Activated T-cell treated with anti-CD3 and anti-CD28 coated beads for 24 hours (primary cell): ENCODE measurements around the gene PGM5.

Experiments
- DNase-seq: peaks from one replicate; pipeline ENCODE4 v3.0.0-alpha.2; 2020; ENCODE audit warnings: low read depth

The PGM5 gene

DNA sequence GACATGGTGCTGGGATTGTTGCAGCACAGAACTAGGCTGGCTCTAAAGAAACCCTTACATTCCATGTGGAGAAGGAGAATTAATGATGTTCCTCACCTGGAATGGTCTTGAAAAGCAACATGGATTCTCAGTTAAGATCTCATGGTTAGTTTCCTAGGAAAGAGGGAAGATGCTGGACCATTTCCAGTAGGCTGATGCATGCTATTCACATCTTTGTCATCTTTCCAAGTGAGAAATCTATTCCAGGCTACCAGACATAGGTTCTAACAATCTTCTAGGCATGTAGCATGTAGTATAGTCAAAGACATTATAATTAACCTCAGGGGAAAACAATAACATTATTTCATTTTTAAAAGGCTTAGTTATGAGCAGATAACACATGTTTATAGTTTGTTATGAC lies 139.9 kb downstream of the PGM5 start:
- DNase-seq = no peak

DNA sequence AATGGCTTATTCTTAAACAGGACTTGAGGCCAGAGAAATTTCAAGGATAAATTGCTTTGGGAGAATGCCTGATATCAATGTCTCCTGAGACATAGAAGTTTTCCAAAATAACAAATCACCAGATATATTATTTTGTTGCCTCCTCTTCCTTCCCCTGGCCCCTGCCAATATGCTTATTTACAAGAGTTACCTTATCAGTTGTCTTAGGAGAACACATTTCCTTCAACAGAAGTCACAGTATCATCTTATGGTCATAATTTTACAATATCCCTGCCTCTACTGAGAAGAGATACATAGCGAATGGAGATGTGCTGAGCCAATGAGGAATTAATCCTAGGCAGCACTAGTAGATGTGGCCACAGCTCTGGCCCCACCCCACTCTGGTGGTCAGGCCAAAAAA lies 141.2 kb downstream of the PGM5 start:
- no peak for DNase-seq

DNA sequence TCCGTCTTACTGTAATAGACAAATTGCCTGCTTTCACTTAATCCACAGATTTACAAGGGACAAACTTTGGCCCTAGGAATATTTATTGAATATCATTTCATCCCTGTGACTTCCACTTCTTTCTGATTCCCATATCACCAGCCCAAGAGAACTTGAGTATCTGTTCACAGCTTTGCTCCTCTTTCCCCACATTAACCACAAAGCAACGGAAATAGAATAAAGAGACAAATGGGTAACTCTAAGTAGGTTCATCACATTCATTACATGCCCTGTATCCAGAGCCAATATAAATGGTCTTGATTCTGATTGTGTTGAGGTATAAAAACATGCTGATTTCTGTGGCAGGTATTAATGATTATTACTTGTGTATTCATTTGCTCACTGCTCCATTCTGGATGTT lies 142.4 kb downstream of the PGM5 start:
- DNase-seq = no peak

DNA sequence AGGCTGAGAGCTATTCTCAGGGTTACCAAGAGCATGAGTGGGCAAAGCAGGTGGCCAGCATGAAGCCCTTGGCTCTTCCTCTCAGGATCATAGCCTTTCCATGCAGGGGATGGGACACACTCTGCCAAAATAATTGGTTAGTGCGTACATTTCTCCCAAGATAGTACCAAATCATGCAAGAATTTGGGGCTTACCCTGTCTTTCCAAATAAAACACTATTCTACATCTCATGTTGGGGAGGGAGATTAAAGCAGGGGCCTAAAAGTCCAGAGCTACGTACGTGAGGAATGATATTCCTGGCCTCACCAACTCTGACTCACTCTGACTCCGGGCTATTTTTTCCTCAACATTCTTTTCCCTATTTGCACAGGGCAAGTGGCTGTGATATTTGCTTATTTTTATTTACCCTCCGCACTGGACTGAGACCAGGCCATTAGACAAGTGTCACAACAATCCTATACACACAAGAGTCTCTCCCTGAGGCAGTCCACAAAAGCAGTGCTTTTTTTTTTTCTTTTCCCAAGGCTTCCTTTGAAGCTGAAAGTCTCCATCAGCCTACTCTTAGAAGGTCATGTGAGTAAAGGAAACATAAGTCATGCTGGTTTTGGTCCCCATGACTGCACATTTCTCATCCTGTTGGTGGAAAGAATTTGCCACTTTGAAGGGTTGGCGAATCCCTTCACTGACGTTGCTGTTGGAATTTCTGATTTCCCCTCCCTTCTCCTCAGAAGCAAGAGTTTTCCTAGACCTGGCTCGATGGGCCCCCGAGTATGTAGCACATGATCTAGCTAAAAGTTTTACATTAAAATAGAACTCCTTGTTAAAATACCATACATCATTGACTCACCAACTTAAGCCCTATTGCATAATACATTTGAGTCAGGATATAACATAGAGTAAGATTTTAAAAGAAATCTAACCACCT lies 144.3 kb downstream of the PGM5 start:
- no peak for DNase-seq

DNA sequence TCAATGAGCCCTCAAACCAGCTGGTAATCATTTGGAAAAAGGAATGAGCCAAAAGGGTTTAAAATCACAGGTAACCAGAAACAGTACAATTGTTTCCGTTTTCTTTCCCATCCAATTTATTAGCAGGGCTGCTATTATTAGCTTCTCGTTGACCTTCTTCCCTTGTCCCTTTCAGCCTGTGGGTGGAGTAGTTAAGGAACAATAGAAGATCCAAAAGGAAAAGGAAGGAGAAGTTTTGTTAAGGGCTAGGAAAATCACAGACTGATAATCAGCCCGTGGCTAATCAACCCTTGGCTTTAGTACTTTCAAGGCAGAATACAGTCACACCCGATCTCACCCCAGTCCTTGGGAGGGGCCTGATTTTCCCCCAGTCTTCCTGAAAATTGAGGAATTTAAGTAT lies 145.9 kb downstream of the PGM5 start:
- no peak for DNase-seq

DNA sequence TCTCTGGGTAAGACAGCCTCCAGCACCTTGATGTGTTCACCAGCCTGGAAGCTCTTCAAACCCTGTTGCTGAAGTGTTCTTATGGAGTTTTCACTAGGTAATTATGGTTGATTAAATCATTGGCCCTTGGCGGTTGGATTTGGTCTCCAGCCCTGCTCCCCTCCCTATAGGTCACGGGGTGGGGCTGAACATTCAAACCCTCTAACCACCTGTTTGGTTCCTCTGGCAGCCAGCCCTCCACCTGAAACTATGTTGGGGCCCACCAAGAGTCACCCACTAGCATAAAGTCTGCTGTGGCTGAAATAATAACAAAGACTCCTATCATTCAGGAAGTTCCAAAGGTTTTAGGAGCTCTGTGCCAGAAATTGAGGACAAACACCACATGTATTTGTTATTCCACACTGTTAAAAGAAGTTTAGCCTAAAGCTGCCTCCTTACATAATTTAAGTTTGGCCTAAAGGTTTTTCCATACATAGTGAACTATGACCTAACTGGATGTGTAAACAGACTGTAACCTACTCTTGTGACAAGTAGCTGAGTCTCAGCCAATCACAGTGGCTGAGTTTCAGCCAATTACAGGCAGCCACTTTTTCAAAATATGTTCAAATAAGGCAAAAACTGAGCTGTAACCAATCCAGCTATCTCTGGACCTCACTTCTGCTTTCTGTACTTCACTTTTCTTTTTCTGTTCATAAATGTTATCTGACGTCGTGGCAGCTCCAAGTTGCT lies 149.4 kb downstream of the PGM5 start:
- DNase-seq = no peak

DNA sequence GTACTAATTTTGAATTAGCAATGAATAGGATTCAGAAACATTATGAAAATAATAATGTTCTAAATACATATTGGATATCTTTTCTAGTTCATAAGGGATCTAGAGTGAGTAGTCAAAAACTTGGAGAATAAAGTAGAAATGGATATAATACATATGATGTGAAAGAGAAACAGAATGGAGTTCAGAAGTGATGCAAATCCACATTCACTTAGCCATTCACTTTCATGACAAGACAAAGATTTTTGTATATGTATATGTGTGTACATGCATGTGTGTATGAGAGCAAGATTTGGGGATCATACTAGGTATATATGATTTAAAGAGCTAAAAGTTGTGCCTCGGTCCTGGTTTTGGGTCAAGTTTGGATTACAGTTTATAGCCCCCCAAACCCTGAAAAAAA lies 150.1 kb downstream of the PGM5 start:
- DNase-seq = no peak

DNA sequence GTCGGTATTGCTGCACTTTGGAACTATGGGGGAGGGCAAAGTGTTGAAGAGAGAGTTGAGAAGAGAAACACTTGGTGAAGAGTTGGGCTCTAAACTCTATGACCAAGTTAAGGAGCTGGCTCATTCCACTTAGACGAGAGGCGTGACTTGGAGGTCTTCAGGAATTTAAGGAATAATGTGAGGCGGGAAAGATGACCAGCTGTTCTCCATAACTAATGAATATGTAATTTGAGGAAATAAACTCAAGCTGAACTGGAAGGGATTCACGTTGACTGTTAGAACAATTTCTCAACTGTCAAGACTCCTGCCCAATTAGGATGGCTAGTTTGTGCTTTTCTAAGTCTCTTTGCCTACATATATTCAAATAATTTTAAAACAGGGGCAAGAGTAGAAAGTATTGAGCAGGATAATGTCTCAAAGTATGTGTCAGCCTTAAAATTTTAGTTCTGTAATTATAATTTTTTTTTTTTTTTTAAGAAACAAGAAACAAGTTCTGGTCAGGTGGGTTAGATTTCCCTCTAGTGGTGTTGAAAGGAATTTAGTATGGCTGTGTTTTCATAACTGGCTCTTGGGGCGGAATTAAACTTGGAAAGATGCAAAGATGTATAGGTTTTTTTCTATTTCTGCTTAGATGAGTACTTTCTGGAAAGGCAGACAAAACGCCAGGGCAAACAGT lies 150.9 kb downstream of the PGM5 start:
- DNase-seq = no peak

DNA sequence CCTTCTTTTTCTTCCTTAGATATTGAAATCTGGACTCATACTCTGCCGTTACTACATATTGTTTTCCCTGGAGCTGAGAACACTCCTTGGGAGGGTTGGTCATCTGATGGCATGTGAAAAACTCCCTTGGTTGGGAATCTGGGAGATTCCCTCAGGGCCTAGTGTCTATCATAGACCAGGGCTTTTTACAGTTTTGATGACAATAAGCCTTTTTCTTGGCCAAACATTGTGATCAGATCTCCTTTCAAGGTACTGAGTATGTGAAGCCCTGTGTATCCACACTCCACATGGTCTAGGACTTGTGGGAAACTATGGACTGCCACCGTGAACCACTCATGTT lies 151.4 kb downstream of the PGM5 start:
- no peak for DNase-seq

DNA sequence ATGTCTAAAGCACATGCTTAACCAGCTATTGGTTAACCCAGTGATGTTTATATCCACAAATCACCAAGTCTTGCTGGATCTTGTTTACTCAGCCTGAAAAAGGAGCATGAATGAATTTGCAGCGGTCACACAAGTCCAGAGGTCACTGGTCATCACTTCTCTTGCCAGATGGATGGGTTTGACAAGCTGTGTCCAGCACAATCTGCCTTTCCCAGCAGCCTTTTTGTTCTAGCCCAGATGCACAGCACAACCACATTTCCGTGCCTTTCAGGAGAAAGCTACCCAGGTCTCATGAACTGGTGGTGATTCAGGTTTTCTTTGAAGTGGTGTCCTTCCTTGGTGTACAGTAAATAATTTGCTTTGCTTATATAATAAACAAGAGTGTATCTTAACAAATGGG lies 152.1 kb downstream of the PGM5 start:
- no peak for DNase-seq

DNA sequence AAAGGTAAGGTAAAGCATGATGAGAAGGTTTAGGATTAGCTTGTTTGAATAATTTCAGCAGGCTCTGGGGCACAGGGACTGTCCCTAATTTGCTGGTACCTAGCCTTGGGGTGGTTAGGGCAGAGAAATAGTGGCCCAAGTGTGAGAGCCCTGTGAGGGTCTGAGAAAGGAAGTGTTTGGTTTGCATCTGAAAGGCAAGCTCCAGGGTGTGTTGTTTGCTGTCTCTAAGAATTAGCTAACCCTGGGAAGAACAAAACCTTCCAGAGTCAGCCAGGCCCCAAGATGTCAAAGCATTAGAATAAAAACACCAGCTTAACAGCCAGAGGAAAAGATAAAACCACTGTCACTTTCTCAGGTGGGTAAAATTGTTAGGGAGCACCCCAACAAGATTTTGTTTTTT lies 153.3 kb downstream of the PGM5 start:
- no peak for DNase-seq

DNA sequence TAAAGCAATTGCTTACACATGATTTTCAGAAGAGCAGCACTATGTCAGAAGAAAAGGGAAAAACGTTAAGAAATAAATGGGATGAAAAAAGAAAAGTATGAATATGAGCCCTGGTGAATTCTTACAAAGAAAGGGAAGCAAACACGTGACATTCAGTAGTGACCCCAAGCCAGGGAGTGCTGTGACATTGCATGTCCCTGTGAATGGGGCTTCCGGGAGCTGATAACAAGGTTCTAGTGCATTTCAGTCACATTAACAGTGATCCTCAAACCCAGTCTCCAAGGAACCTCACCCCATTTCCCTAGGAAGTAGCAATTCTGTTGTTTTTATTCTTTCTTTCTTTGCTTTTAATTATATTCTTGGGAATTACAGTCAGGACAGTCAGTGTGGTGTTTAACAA lies 157.0 kb downstream of the PGM5 start:
- DNase-seq = no peak

DNA sequence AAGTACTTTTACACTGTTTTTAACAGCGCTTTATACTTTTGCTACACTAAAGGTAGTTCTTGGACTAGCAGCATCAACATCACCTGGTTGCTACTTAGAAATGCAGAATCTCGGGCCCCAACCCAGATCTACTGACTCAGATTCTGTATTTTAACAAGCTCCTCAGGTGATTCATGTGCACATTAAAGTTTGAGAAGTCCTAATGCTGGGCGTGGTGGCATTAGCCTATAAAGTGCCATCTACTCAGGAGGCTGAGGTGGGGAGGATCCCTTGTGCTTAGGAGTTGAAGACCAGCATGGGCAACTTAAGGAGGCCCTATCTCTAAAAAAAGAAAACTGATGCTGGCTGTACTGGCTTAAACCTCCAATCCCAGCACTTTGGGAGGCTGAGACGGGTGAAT lies 157.6 kb downstream of the PGM5 start:
- no peak for DNase-seq

DNA sequence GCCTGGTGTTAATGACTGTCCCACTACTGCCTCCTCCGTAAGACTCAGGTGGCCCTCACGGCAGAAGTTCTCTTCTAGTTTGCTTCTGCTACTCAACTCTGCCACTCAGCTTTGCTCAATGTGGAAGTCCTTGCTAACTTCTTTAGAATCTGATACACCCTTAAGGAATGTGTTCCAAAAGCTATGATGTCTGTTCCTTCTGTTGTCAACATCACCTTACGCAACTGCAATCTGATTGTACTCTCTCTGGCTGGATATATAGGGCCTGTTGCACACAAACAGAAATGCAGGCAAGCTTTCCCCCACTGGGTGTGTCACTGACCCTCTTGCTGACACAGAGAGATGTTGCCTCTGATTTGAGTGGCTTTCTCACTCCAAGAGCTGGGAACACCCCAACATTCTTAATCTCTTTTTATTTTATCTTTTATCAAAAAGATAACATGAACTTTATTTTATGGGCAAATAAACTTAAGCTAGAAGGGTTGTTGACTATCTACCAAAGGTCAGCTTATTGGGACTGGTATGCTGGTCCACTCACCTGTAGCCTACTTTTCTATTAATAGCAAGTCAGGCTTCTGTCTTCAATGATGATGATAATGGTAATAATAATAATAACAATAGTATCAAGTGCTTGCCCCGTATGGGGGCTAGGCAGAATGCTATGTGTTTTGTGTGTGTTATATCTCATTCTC lies 159.1 kb downstream of the PGM5 start:
- DNase-seq = no peak

DNA sequence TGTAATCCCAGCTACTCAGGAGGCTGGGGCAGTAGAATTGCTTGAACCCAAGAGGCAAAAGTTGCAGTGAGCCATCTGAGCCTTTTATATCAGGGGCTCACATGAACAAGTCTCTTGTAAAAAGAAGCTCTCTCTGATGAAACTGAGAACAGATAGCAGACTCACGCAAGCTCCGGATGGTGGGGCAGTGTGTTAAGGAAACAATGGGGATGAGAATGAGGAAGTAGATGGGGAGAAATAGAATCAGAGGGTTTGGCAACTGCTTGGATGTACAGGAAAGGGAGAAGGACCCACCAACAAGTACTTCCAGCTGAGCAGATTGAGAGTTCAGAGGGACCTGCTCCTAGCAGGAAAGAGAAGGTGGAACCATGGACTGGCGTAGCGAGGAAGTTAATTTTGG lies 165.7 kb downstream of the PGM5 start:
- DNase-seq = no peak

DNA sequence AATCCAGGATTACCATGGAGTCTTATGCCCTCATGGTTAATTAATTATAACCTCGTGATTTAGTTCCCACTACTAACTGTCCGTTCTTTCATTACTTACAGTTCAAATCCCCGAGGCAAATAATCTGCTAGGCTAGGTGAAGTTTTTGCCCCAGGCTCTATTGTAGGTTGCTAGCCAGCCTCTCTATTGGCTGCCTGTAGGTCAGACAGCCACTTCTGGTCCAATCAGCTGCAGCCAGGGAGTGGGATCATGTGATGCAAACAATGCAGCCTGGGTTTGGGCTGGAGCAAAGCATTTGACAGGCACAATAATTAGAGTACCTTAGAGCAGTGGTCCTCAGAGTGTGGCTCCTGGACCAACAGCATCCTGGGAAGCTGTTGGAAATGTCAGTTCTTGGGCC lies 166.5 kb downstream of the PGM5 start:
- no peak for DNase-seq

DNA sequence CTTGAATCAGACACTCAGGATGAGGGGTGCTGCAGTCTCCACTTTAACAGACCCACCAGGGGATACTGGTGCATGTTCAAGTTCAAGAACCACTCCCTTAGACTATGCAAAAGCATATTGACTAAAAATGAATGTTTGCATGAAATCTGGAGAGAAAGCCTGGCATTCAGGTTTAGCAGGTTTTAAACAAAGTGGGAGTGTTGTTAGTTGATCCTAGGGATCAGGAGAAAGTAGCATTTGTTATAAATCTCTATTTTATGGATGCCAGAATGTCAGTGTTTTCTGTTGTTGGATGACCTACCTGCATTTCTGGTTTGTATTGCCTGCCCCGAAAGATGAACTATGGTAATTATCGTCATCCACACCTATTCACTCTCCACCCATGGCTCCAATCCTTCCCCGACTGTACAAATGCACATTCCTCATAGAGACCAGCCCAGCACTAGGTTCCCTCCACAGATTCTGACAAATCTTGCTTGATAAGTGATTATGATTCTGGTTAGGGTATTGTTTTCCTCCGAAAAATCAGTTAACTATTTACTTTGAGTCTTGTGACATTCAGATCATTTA lies 167.0 kb downstream of the PGM5 start:
- no peak for DNase-seq

DNA sequence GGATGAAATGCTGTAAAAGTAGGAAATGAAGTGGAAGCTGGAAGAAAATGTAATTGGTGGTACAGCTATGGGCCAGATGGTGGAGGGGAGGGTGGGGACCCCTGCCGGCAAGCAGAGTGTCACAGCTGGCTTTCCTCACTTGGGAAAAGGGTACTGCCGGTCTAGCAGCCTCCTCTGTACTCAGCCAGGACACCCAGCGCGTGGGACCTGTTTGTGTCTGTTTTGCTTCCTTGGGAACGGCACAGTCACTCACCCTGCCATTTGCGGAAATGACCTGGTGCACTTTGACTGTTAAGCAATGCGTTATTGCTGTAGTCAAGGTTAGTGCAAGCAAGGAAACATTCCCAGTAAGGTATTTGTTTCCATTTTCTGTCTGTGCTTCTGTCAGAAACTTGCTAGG lies 174.2 kb downstream of the PGM5 start:
- no peak for DNase-seq

DNA sequence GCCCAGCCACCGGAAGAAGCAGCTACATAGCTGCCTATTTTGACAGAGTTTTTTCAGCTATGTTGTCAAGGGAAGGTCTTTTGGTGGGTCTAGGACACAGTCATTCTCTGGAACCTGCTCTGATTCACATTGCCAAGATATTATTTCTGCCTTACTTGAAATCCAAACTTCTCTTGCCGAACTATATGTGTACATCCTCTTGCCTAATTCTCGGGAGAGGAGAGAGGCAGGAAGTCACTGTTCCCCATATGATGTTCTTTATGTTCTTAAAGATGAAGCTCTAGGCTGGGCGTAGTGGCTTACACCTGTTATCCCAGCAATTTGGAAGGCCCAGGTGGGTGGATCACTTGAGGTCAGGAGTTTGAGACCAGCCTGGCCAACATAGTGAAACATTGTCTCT lies 175.7 kb downstream of the PGM5 start:
- DNase-seq = no peak

DNA sequence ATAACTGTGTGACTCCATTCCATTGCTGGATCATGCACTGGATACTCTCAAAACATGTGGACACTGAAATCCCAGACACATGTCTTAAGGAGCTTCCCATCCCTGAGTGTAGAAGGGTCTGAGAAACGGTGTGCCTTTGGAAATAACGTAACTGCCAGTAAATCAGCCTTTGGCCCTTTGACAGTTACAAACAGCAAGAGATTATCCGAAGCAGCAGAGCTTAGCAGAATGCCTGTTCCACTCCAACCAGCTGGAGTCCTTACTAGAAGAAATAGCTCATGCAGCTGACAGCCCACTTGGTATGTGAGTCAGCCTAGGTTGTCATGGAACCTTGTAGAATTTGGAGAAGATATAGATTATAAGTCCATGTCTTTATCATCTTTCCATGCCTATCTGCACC lies 177.3 kb downstream of the PGM5 start:
- no peak for DNase-seq

DNA sequence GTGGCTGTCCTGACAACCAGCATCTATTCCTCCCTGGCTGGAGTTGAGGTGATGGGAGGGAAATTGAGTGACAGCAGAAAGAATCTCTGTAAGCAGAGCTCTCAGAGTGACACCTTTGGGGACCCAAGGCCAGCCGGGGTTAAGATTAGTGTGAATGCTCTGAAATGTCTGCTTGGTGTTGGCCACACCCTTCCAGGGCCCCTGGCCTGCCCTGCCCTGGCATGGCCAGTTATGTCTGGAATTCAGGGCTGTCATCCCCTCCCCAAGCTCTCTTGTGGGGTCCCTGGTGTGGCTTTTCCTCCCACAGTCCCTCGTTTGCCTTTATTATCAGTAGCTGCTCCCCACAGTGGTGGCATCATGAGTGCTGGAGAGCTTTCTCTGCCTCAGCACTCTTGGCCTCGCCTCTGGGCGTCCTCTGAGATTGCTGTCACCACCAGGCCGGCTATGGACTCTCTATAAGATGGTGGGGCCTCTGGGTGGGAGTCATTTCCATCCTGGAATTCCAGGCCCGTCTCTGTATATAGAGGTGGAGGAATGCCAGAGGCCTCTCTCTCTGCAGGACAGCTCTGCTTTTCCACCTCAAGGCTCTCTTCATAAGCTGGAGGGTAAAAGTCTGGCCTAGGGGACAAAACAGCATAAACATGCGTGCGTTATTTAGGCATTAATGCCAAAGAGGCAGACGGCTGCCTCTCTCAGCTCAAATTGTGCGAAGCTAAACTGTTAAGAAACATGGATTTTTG lies 180.6 kb downstream of the PGM5 start:
- no peak for DNase-seq

DNA sequence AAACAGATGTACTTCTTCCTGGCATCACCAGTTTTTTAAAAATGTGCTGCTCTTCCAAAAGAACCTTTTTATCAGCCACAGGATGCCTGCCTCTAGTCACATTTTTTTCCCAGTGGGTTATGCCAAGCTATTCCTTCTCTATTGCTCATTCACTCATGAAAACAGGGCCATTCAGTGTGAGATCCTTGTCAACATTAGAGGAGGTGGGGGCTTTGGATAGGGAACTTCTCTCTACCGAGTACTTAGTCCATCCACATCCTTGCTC lies 181.1 kb downstream of the PGM5 start:
- DNase-seq = no peak
